GM12874 (cell line): Measurements from ENCODE around the gene TMEM59.

Experiments
- CTCF ChIP-seq: IDR thresholded peaks from 2 replicates; pipeline ENCODE4 v1.5.1; 2011; ENCODE audit warnings: low read depth, mild to moderate bottlenecking, control low read depth, low read length, moderate library complexity; ENCODE audit not compliant: insufficient read depth

Gene TMEM59

GRCh38 chr1:54014009-54014629 is 38.9 kb downstream of the TMEM59 start:
- no peak for TF ChIP-seq CTCF

GRCh38 chr1:54013393-54014008 is 39.5 kb downstream of the TMEM59 start:
- no peak for TF ChIP-seq CTCF

GRCh38 chr1:54012863-54013262 is 40.1 kb downstream of the TMEM59 start:
- no peak for TF ChIP-seq CTCF

- TF ChIP-seq CTCF: no peak
Observed at GRCh38 chr1:54012008-54012325, 41.0 kb downstream of the TMEM59 start.

- TF ChIP-seq CTCF: no peak
Observed at GRCh38 chr1:54011316-54012007, 41.5 kb downstream of the TMEM59 start.

- no peak for TF ChIP-seq CTCF
Observed at GRCh38 chr1:54010415-54011117, 42.4 kb downstream of the TMEM59 start.

GRCh38 chr1:54009406-54009805 is 43.6 kb downstream of the TMEM59 start:
- TF ChIP-seq CTCF: no peak
